HL-60 (cell line): Measurements from ENCODE around the gene CEP44.

Source experiments
- GABPA ChIP-seq: IDR thresholded peaks from 2 replicates; pipeline ENCODE4 v1.6.1; 2012; ENCODE audit warnings: low read depth
- POLR2AphosphoS5 ChIP-seq: IDR thresholded peaks from 2 replicates; pipeline ENCODE4 v1.6.1; 2012; ENCODE audit warnings: low read depth
- REST ChIP-seq: IDR thresholded peaks from 2 replicates; pipeline ENCODE4 v1.6.1; 2012; ENCODE audit warnings: low read depth; ENCODE audit not compliant: insufficient replicate concordance
- SPI1 ChIP-seq: IDR thresholded peaks from 2 replicates; pipeline ENCODE4 v1.6.1; 2012; ENCODE audit warnings: low read depth, mild to moderate bottlenecking, borderline replicate concordance
- TF ChIP-seq, protein P1 (sequence below): IDR thresholded peaks from one replicate; pipeline ENCODE4 v1.5.1; 2011; ENCODE audit warnings: low read length, control low read depth, inconsistent platforms; ENCODE audit not compliant: insufficient read depth

DNA sequence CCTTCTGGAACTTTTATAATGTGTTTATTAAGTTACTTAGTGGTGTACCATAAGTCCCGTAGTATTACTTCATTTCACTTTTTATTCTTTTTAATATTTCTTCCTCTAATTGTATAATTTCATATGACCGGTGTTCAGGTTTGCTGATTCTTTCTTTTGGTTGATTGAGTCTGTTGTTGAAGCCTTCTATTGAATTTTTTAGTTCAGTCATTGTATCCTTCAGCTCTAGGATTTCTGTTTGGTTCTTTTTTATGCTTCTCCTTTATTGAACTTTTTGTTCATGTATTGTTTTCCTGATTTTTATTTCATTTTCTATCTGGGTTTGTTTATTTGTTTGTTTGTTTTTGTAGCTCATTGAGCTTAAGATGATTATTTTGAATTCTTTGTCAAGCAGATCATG, 8.8 kb downstream of the CEP44 start:
- TF ChIP-seq, protein P1, sequence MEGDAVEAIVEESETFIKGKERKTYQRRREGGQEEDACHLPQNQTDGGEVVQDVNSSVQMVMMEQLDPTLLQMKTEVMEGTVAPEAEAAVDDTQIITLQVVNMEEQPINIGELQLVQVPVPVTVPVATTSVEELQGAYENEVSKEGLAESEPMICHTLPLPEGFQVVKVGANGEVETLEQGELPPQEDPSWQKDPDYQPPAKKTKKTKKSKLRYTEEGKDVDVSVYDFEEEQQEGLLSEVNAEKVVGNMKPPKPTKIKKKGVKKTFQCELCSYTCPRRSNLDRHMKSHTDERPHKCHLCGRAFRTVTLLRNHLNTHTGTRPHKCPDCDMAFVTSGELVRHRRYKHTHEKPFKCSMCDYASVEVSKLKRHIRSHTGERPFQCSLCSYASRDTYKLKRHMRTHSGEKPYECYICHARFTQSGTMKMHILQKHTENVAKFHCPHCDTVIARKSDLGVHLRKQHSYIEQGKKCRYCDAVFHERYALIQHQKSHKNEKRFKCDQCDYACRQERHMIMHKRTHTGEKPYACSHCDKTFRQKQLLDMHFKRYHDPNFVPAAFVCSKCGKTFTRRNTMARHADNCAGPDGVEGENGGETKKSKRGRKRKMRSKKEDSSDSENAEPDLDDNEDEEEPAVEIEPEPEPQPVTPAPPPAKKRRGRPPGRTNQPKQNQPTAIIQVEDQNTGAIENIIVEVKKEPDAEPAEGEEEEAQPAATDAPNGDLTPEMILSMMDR, result no peak
- TF ChIP-seq REST, result no peak
- no peak for TF ChIP-seq POLR2AphosphoS5
- TF ChIP-seq SPI1, result no peak
- TF ChIP-seq GABPA, result no peak
